Mesenchymal stem cell (in vitro differentiated cells and primary cell): ENCODE measurements around the gene KLHL29.

Source experiments
- DNase-seq: peaks from one replicate; pipeline ENCODE4 v3.0.0-alpha.2; 2013
- H2AFZ ChIP-seq: one replicate; pipeline ENCODE4 v1.6.1; 2013; ENCODE audit warnings: low read depth, mild to moderate bottlenecking, control low read depth, inconsistent platforms, low read length, moderate library complexity
- H2AK5ac ChIP-seq: 2 replicates; pipeline ENCODE4 v1.6.1; 2013; ENCODE audit warnings: low read length, moderate library complexity, mild to moderate bottlenecking, inconsistent platforms; ENCODE audit not compliant: severe bottlenecking
- H2BK120ac ChIP-seq: one replicate; pipeline ENCODE4 v1.6.1; 2013; ENCODE audit warnings: low read depth, mild to moderate bottlenecking, inconsistent platforms, low read length, moderate library complexity
- H2BK12ac ChIP-seq, 2 experiments: one replicate each; pipeline ENCODE4 v1.6.1; 2013; ENCODE audit warnings: inconsistent platforms in 2 of 2, low read length in 2 of 2, mild to moderate bottlenecking in 2 of 2, moderate library complexity in 2 of 2, control low read depth in 1 of 2
- H2BK15ac ChIP-seq: one replicate; pipeline ENCODE4 v1.6.1; 2013; ENCODE audit warnings: mild to moderate bottlenecking, low read depth, inconsistent platforms; ENCODE audit not compliant: poor library complexity, severe bottlenecking
- H2BK5ac ChIP-seq: 2 replicates; pipeline ENCODE4 v1.6.1; 2013; ENCODE audit warnings: low read depth, mild to moderate bottlenecking, low read length, control low read depth, inconsistent platforms; ENCODE audit not compliant: poor library complexity, severe bottlenecking
- H3K14ac ChIP-seq, 2 experiments: one replicate each; pipeline ENCODE4 v1.6.1; 2013; ENCODE audit warnings: inconsistent platforms in 2 of 2, low read length in 2 of 2, control low read depth in 1 of 2, mild to moderate bottlenecking in 1 of 2, moderate library complexity in 1 of 2
- H3K18ac ChIP-seq, 2 experiments: one replicate each; pipeline ENCODE4 v1.6.1; 2013; ENCODE audit warnings: inconsistent platforms in 2 of 2, low read length in 2 of 2, control low read depth in 1 of 2, low read depth in 1 of 2, mild to moderate bottlenecking in 1 of 2
- H3K23ac ChIP-seq, 2 experiments: one replicate each; pipeline ENCODE4 v1.6.1; 2013; ENCODE audit warnings: inconsistent platforms in 2 of 2, low read length in 2 of 2, mild to moderate bottlenecking in 2 of 2, moderate library complexity in 2 of 2, control low read depth in 1 of 2
- H3K27ac ChIP-seq: 2 replicates; pipeline ENCODE4 v1.5.1; 2013; ENCODE audit warnings: mild to moderate bottlenecking, moderate library complexity, low read length, control low read depth, inconsistent platforms; ENCODE audit not compliant: poor library complexity, severe bottlenecking
- H3K27me3 ChIP-seq, 2 experiments: 2 replicates each; pipeline versions ENCODE4 v1.6.1 to v1.7.0; 2013; ENCODE audit warnings: low read length in 2 of 2, mild to moderate bottlenecking in 2 of 2, moderate library complexity in 2 of 2, control low read depth in 1 of 2, inconsistent platforms in 1 of 2; ENCODE audit not compliant: control insufficient read depth in 1 of 2, insufficient read depth in 1 of 2
- H3K36me3 ChIP-seq, 2 experiments: 2 replicates each; pipeline versions ENCODE4 v1.6.1 to v1.7.0; 2013; ENCODE audit warnings: low read length in 2 of 2, control low read depth in 1 of 2, inconsistent platforms in 1 of 2, low read depth in 1 of 2, mild to moderate bottlenecking in 1 of 2; ENCODE audit not compliant: insufficient read depth in 2 of 2, control insufficient read depth in 1 of 2
- H3K4ac ChIP-seq, 2 experiments: one replicate each; pipeline ENCODE4 v1.6.1; 2013; ENCODE audit warnings: inconsistent platforms in 2 of 2, low read length in 2 of 2, mild to moderate bottlenecking in 2 of 2, moderate library complexity in 2 of 2, control low read depth in 1 of 2, low read depth in 1 of 2
- H3K4me1 ChIP-seq: 2 replicates; pipeline ENCODE4 v1.6.1; 2013; ENCODE audit warnings: low read depth, low read length, control low read depth; ENCODE audit not compliant: control insufficient read depth, insufficient read depth
- H3K4me2 ChIP-seq: 2 replicates; pipeline ENCODE4 v1.6.1; 2013; ENCODE audit warnings: low read length, mild to moderate bottlenecking, inconsistent platforms; ENCODE audit not compliant: poor library complexity, severe bottlenecking
- H3K4me3 ChIP-seq, 2 experiments: 2 replicates each; pipeline versions ENCODE4 v1.5.1 to v1.7.0; 2013; ENCODE audit warnings: low read length in 2 of 2, mild to moderate bottlenecking in 2 of 2, control low read depth in 1 of 2, low read depth in 1 of 2; ENCODE audit not compliant: insufficient read depth in 1 of 2
- H3K79me1 ChIP-seq: replicated peaks from 2 replicates; pipeline ENCODE4 v1.6.1; 2013; ENCODE audit warnings: mild to moderate bottlenecking, control low read depth, low read length, inconsistent platforms; ENCODE audit not compliant: poor library complexity, severe bottlenecking
- H3K9ac ChIP-seq: 2 replicates; pipeline ENCODE4 v1.7.0; 2013; ENCODE audit warnings: mild to moderate bottlenecking, low read length, moderate library complexity
- H3K9me3 ChIP-seq: 2 replicates; pipeline ENCODE4 v1.7.0; 2013; ENCODE audit warnings: mild to moderate bottlenecking, low read length; ENCODE audit not compliant: control insufficient read depth
- H4K8ac ChIP-seq: one replicate; pipeline ENCODE4 v1.6.1; 2013; ENCODE audit warnings: inconsistent platforms, mild to moderate bottlenecking, low read length, moderate library complexity
- H4K91ac ChIP-seq: one replicate; pipeline ENCODE4 v1.6.1; 2013; ENCODE audit warnings: mild to moderate bottlenecking, low read length, inconsistent platforms
- WGBS: methylation state at CpG from one replicate; pipeline ENCODE4 v1.1.7; 2013; ENCODE audit warnings: mixed read lengths; 5-methylcytosine and 5-hydroxymethylcytosine counted together

KLHL29 gene

DNA sequence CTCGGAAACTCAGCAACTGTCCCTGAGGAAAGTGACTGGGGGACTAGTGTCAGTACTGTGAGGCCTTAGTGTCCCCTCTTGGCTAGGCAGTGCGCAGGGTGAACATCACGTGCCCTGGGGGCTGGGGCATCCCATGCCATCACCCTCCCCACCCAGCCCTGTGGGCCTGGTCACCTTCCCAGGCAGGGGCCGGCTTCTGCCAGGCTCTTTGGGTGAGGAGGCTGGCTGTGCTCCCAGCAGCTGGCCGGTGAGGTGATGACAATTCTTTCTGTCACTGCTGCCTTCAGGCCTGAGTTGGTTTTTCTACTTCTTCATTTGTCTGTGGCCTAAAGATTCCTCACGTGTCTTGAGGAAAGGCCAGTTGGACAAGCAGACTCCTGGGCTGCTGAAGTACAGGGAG lies 180.8 kb downstream of the KLHL29 start:
- H3K9me3 ChIP-seq: no peaks in the 10 kb centered on the region
- H3K4me3 ChIP-seq: no peak overlapping the region
- H3K36me3 ChIP-seq: peaks cover 9 to 13% of the 10 kb centered on the region in 2 experiments
- H3K18ac ChIP-seq: no peak overlapping the region
- no peak overlapping the region for H3K14ac ChIP-seq
- H3K9ac ChIP-seq: peak overlapping the region; percentile 39
- no peak overlapping the region for H3K23ac ChIP-seq
- H2BK15ac ChIP-seq: no peak overlapping the region
- no peak overlapping the region for H4K91ac ChIP-seq
- H3K79me1 ChIP-seq: peaks cover 5% of the 10 kb centered on the region
- H2BK5ac ChIP-seq: no peak overlapping the region
- 95% methylated on average over 6 of the region's 6 CpGs for WGBS
- no peak overlapping the region for H2AK5ac ChIP-seq
- no peak overlapping the region for H2AFZ ChIP-seq
- no peaks in the 10 kb centered on the region for H3K27me3 ChIP-seq
- H4K8ac ChIP-seq: no peak overlapping the region
- H2BK12ac ChIP-seq: no peak overlapping the region
- no peak overlapping the region for H3K27ac ChIP-seq
- H3K4me2 ChIP-seq: no peak overlapping the region
- H2BK120ac ChIP-seq: no peak overlapping the region
- H3K4me1 ChIP-seq: peaks cover 34% of the 10 kb centered on the region
- no peak overlapping the region for H3K4ac ChIP-seq
- DNase-seq: no peak

DNA sequence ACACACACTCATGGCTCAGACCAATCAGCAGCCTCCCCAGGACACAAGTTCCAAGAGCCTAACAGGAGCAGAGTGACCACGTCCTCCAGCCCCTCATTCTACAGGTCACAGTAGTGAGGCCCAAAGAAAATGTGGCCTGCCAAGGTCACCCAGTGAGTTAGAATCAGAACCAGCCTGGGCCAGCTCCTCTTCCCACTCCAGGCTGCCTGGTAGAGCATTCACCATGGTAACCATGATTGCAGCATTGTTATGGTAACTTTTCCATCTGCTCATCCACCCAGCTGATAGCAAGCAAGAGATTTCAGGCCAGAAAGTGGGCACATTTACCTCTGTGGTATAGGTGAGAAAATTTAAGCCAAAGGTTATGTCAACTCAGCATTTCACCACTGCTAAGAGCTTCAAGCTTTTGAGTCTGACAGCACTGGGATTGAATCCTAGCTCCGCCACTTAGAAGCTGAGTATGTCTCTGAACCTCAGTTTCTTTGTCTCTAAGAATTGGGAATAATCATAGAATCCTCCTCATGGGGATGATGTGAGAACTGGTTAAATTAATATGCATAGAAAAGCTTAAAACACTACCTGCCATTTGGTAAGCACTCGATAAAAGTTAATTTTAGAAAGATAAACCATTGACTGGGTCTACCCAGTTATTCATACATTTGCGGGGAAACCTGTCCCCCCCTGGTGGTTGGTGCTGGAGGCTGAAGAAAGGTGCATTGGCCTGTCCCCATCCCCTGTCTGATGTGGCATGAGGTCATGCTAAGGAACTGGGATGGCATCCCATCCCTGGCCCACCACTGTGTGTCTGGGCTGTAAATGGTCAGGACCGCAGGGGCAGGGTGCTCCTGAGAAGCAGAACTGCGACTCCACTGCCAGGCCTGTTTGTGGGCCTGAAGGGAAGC lies 181.5 kb downstream of the KLHL29 start:
- Histone ChIP-seq H3K9me3 (no peaks in the 10 kb centered on the region), H3K23ac (no peak overlapping the region), H2BK12ac (no peak overlapping the region), H4K8ac (no peak overlapping the region), H3K18ac (no peak overlapping the region), H3K79me1 (peaks cover 5% of the 10 kb centered on the region), H4K91ac (no peak overlapping the region), H3K4me3 (no peak overlapping the region), H2AFZ (no peak overlapping the region), H3K4me2 (no peak overlapping the region), H2BK15ac (no peak overlapping the region), H3K14ac (no peak overlapping the region), H3K27me3 (no peaks in the 10 kb centered on the region), H2BK120ac (no peak overlapping the region), H3K27ac (no peak overlapping the region), H3K36me3 (peaks cover 9 to 13% of the 10 kb centered on the region in 2 experiments), H2AK5ac (no peak overlapping the region), H2BK5ac (no peak overlapping the region), H3K9ac (peak overlapping the region; percentile 39), H3K4me1 (peaks cover 33% of the 10 kb centered on the region), H3K4ac (no peak overlapping the region)
- peak; percentile 42 for DNase-seq
- 88% methylated on average over 5 of the region's 6 CpGs for WGBS

DNA sequence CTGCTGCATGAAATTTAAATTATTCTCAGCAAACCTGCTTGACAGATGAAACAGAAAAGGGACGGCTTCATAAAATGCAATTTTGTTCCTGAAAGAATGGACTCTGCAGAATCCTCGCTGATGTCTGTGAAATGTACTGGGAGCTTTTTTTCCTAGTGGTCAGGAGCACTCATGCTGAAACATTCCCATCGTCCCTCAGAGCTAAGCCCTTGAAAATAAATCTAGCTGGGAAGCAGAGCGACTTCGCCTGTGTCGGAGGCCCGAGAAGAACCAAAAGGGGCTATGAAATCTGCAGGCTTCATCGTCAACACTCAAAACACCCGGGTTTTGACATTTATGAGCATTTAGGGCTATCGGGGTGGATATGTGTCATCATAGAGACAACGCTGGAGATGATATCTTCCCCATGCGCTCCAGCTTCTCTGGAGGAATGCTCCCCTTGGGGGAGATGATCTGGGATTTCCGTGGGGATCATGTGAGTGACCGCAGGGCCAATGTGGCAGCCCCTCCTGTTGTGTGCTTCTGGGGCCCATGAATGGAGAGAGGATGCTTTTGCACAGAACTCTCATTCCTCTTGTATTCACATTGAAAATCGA lies 182.3 kb downstream of the KLHL29 start:
- H3K9me3 ChIP-seq: no peaks in the 10 kb centered on the region
- H3K9ac ChIP-seq: no peak overlapping the region
- H4K8ac ChIP-seq: no peak overlapping the region
- no peak overlapping the region for H3K4ac ChIP-seq
- no peaks in the 10 kb centered on the region for H3K27me3 ChIP-seq
- H2AFZ ChIP-seq: no peak overlapping the region
- peaks cover 5% of the 10 kb centered on the region for H3K79me1 ChIP-seq
- peaks cover 33% of the 10 kb centered on the region for H3K4me1 ChIP-seq
- H2BK12ac ChIP-seq: no peak overlapping the region
- no peak overlapping the region for H3K27ac ChIP-seq
- no peak overlapping the region for H2BK120ac ChIP-seq
- H2AK5ac ChIP-seq: no peak overlapping the region
- H2BK15ac ChIP-seq: no peak overlapping the region
- no peak overlapping the region for H3K14ac ChIP-seq
- 85% methylated on average over 15 of the region's 15 CpGs for WGBS
- no peak overlapping the region for H3K4me3 ChIP-seq
- peaks cover 5 to 18% of the 10 kb centered on the region in 2 experiments for H3K36me3 ChIP-seq
- no peak for DNase-seq
- no peak overlapping the region for H3K18ac ChIP-seq
- H3K23ac ChIP-seq: no peak overlapping the region
- no peak overlapping the region for H2BK5ac ChIP-seq
- no peak overlapping the region for H3K4me2 ChIP-seq
- no peak overlapping the region for H4K91ac ChIP-seq

DNA sequence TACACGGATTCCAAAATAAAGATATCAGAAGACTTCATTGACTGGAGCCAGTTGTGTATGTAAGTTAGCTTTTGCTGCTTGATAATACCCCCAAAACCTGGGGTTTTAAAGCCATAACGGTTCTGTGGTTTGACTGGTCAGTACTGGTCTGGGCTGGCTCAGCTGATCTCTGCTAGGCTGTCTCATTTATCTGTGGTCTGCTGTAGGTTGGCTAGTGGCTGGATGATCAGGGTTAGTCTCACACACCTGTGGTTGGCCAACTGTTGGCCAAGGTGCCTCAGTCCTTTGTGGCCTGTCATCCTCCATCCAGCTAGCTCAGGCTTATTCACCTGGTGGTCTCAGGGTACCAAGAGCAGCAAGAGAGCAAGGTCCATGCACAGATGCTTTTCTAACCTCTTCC lies 183.2 kb downstream of the KLHL29 start:
- Histone ChIP-seq H2AFZ (no peak overlapping the region), H3K9me3 (no peaks in the 10 kb centered on the region), H3K27me3 (no peaks in the 10 kb centered on the region), H2BK5ac (no peak overlapping the region), H2AK5ac (peak overlapping the region; percentile 47), H3K14ac (no peak overlapping the region), H3K4me1 (peaks cover 28% of the 10 kb centered on the region), H3K9ac (no peak overlapping the region), H3K4ac (no peak overlapping the region), H2BK12ac (no peak overlapping the region), H3K4me3 (no peak overlapping the region), H3K4me2 (no peak overlapping the region), H2BK120ac (no peak overlapping the region), H3K27ac (no peak overlapping the region), H3K23ac (no peak overlapping the region), H3K36me3 (peaks cover 1 to 10% of the 10 kb centered on the region in 2 experiments), H3K18ac (no peak overlapping the region), H4K8ac (no peak overlapping the region), H2BK15ac (no peak overlapping the region), H4K91ac (no peak overlapping the region), H3K79me1 (peaks cover 5% of the 10 kb centered on the region)
- WGBS: 94% methylated on average over 2 of the region's 2 CpGs
- DNase-seq: no peak
